ENCODE data around the gene PROCA1.
"Not testable (repeated sequence)": the region's sequence is repeated elsewhere in the genome, so short reads cannot be mapped to it uniquely, and the experiment has no call there.

PROCA1 gene

GRCh38 chr17:28725660-28726225, 14.1 kb upstream of the PROCA1 start:
- no peak for DNase-seq (ENCODE audit: low spot score)

GRCh38 chr17:28725166-28725659, 13.5 kb upstream of the PROCA1 start:
- peak; percentile 30 for DNase-seq (ENCODE audit: low spot score)

- no peak for DNase-seq (ENCODE audit: low spot score)
Measured at GRCh38 chr17:28724500-28725165, 12.9 kb upstream of the PROCA1 start.

GRCh38 chr17:28723836-28724499, 12.3 kb upstream of the PROCA1 start:
- DNase-seq (ENCODE audit: low spot score): not testable (repeated sequence)

- no peak for DNase-seq (ENCODE audit: low spot score)
Measured at GRCh38 chr17:28723159-28723835, 11.6 kb upstream of the PROCA1 start.

GRCh38 chr17:28722417-28723158, 10.9 kb upstream of the PROCA1 start:
- no peak for DNase-seq (ENCODE audit: low spot score)

GRCh38 chr17:28720997-28721329, 9.3 kb upstream of the PROCA1 start:
- DNase-seq (ENCODE audit: low spot score): not testable (repeated sequence)

GRCh38 chr17:28720247-28720996, 8.7 kb upstream of the PROCA1 start:
- no peak for DNase-seq (ENCODE audit: low spot score)

GRCh38 chr17:28719021-28719433, 7.3 kb upstream of the PROCA1 start:
- no peak for DNase-seq (ENCODE audit: low spot score)

GRCh38 chr17:28718333-28719020, 6.8 kb upstream of the PROCA1 start:
- DNase-seq (ENCODE audit: low spot score): no peak

GRCh38 chr17:28717578-28718332, 6.1 kb upstream of the PROCA1 start, which contains the start of gene RAB34:
TSS of gene RAB34 (minus strand) at chr17:28717868. CDS start at chr17:28717266, 602 bp downstream.
- DNase-seq (ENCODE audit: low spot score): peak; percentile 68

GRCh38 chr17:28716740-28717577, 5.3 kb upstream of the PROCA1 start:
- DNase-seq (ENCODE audit: low spot score): peak; percentile 14

- DNase-seq (ENCODE audit: low spot score): no peak
Measured at GRCh38 chr17:28715217-28715616, 3.5 kb upstream of the PROCA1 start.

GRCh38 chr17:28714281-28714680, 2.6 kb upstream of the PROCA1 start:
- no peak for DNase-seq (ENCODE audit: low spot score)

GRCh38 chr17:28712705-28713415, 1.2 kb upstream of the PROCA1 start:
- DNase-seq (ENCODE audit: low spot score): no peak

GRCh38 chr17:28712032-28712704, 480 bp upstream of the PROCA1 start:
- no peak for DNase-seq (ENCODE audit: low spot score)

GRCh38 chr17:28710861-28711722, 596 bp downstream of the PROCA1 start:
- peak; percentile 94 for DNase-seq (ENCODE audit: low spot score)
